DMS79 treated with DMSO at 0.1 percent for 48 hours (cell line): Measurements from ENCODE around the gene GPR171.
"Not testable (repeated sequence)": the region's sequence is repeated elsewhere in the genome, so short reads cannot be mapped to it uniquely, and the experiment has no call there.

Source experiments
- DNase-seq: peaks from one replicate; lab custom pipeline; 2025; lab: John Stamatoyannopoulos, UW

Gene GPR171, protein sequence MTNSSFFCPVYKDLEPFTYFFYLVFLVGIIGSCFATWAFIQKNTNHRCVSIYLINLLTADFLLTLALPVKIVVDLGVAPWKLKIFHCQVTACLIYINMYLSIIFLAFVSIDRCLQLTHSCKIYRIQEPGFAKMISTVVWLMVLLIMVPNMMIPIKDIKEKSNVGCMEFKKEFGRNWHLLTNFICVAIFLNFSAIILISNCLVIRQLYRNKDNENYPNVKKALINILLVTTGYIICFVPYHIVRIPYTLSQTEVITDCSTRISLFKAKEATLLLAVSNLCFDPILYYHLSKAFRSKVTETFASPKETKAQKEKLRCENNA

GRCh38 chr3:151203051-151203420 lies at the start of gene GPR171:
TSS of gene GPR171 (minus strand) at chr3:151203216. CDS start at chr3:151199386, 3,830 bp downstream.
- no peak for DNase-seq

GRCh38 chr3:151248772-151249337 lies 45.8 kb upstream of the GPR171 start:
- DNase-seq = no peak

DNA sequence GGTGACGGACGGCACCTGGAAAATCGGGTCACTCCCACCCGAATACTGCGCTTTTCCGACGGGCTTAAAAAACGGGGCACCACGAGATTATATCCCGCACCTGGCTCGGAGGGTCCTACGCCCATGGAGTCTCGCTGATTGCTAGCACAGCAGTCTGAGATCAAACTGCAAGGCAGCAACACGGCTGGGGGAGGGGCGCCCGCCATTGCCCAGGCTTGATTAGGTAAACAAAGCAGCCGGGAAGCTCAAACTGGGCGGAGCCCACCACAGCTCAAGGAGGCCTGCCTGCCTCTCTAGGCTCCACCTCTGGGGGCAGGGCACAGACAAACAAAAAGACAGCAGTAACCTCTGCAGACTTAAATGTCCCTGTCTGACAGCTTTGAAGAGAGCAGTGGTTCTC lies 39.0 kb upstream of the GPR171 start:
- not testable (repeated sequence) for DNase-seq

- DNase-seq = no peak
Observed at GRCh38 chr3:151236736-151237135, 33.7 kb upstream of the GPR171 start.

- DNase-seq = no peak
Observed at GRCh38 chr3:151236316-151236715, 33.3 kb upstream of the GPR171 start.

DNA sequence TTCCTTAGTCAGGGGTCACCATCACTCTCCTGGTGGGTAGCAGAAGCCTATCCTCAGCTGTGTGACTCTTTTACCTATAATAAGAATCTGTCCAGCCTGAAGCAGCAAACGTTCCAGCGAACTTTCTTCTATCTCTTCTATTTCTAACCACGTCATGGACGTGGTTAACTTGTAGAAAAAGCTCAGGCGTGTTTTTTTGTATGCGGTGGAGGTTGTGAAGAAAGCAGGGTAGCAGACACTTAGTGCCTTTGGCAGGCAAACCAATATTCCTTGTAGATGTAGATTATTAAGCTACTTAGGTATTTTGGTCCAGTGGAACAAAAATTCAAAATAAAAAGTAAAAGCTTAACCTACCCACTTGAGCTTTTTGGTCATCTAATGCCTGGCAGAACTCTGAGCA lies 31.8 kb upstream of the GPR171 start:
- no peak for DNase-seq

- DNase-seq = no peak
Observed at GRCh38 chr3:151232991-151233390, 30.0 kb upstream of the GPR171 start.

DNA sequence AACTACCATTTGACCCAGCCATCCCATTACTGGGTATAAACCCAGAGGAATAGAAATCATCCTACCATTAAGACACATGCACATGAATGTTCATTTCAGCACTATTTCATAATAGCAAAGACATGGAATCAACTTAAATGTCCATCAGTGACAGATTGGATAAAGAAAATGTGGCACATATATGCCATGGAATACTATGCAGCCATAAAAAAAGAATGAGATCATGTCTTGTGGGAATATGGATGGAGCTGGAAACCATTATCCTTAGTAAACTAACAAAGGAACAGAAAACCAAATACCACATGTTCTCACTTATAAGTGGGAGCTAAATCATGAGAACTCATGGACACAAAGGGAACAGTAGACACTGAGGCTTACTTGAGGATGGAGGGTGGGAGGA lies 29.4 kb upstream of the GPR171 start:
- DNase-seq = not testable (repeated sequence)

DNA sequence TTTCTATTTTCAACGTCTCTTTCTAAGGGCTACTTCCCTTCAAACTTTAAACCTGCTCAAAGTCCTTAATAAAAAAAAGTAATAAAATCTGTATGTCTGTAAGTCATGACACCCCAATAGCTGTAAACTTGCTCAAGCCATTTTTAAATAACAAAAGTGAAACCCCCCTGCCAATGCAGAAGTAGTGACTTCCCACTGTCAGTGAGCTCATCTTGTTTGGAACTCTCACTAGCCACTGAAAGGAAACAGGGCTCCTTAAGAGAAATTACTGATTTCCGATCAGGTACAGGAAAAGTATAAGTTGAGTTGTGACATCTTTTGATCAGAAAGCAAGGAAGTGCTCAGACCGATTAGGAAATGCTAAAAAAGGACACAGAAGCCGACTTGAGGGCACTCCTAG lies 27.6 kb upstream of the GPR171 start:
- DNase-seq = no peak

GRCh38 chr3:151228666-151229040 lies 25.6 kb upstream of the GPR171 start:
- no peak for DNase-seq

DNA sequence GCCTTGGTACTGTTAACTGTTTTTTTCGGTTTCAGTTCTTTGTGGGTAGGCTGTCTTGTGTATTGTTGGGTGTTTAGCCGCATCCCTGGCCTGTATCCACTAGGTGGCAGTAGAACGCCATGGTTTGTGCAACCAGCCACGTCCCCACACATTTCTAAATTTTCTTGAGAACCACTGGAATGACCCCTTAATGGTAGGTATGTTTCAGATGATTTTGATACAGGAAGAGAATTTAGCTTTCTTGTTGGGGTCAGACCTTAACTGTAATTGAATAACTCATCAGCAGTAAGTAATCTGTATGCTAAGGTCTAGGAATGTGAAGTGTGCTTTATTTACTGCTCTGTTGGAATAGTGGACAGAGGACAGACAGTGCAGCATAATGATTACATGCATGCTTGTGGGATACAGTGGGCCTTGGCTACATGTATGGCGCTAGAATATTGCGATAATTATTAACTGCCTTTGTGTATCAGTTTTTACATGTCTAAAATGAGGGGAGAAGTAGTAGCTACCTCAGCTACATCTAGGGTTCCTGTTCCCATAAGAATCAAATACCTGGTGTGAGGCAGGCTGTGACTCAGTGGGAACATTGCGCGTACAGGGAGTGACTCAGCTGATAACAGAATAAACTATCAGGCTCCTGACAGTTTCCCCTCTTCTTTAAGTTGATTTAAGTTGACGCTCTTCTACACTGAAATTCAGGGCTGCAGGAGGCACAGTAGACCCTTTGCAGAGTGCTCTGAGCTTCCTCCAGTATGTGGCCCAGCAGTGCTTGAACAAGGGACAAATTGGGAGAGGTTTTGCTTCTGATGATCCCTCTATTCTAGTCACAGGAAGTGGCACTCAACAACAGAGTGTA lies 25.0 kb upstream of the GPR171 start:
- DNase-seq = peak; percentile 43

GRCh38 chr3:151227266-151227806 lies 24.3 kb upstream of the GPR171 start:
- no peak for DNase-seq

GRCh38 chr3:151226825-151227224 lies 23.8 kb upstream of the GPR171 start:
- DNase-seq = no peak

GRCh38 chr3:151226088-151226563 lies 23.1 kb upstream of the GPR171 start:
- DNase-seq = no peak

DNA sequence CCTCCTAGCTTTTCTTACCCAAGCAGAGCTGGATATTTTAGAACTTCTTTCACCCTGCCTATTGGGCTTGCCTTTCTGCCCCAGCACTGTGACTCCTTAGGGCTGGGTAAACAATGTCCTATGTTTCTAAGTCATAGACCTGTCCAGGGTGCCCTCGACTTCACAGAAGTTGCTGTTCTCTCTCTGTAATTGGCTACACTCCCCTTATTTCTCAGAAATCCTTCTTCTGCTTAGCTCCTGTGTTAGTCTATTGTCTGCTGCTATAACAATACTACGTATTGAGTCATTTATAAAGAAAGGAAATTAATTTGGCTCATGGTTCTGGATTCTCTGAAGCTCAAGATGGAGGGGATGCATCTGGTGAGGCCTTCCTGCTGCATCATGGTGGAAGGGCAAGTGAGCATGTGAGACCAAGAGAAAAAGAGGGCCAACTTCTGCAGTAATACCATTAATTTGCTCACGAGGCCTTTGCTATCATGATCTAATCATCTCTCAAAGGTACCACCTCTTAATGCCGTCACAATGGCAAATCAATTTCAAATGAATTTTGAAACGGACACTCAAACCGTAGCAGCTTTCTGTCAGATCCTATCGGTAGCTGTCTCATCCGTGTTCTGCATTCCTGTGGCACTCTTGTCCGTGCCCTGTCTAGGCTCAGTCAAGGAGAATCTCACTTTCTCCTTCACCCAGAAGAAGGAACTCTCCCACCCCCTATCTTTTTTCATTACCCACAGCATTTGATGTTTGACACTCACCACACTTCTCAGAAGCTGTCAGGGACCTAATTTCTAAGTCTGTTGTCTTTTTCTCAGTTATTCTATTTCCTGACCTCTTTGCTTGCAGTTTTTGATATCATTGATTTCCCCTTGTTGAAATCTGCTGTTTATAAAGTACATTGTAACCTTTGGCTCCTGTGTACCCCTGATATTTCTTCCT lies 22.3 kb upstream of the GPR171 start:
- DNase-seq = no peak

DNA sequence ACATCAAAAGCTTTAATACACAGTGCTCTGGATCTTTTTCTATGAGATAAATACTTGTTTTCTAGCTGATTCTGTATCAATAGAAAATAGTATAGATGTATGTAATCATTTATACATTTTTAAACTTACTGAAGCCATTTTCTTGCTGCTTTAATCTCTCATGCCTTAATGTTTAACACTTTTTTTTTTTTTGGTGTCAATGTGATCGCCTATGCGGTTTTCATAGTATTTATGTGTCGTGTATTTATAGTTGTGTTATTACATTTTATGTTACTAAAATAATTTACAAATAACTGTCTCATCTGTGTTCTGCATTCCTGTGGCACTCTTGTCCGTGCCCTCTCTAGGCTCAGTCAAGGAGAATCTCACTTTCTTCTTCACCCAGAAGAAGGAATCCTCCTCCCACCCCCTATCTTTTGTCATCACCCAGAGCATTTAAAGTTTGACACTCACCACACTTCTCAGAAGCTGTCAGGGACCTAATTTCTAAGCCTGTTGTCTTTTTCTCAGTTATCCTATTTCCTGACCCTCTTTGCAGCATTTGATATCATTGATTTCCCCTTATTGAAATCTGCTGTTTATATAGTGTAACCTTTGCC lies 21.4 kb upstream of the GPR171 start:
- DNase-seq = no peak

DNA sequence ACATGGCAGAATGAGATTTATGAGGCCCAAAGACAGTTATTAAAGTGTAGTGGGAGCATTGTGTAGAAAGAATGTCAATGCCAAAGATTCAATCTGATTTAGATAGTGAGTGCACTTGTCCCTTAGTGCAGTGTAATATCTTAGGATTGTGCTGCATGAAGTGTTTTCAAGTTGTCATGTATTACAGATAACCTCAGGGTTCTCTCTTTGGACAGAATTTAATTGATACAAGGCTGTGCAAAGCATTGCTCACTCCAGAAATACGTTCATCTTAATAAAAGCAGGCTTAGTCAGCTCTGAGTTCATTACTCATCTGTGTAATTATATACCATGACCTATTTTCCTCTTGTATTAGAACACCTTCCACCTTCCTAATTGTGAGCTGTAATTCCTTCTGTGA lies 16.0 kb upstream of the GPR171 start:
- DNase-seq = peak; percentile 18

GRCh38 chr3:151218136-151218535 lies 15.1 kb upstream of the GPR171 start:
- no peak for DNase-seq

- no peak for DNase-seq
Observed at GRCh38 chr3:151216641-151217607, 13.9 kb upstream of the GPR171 start.

DNA sequence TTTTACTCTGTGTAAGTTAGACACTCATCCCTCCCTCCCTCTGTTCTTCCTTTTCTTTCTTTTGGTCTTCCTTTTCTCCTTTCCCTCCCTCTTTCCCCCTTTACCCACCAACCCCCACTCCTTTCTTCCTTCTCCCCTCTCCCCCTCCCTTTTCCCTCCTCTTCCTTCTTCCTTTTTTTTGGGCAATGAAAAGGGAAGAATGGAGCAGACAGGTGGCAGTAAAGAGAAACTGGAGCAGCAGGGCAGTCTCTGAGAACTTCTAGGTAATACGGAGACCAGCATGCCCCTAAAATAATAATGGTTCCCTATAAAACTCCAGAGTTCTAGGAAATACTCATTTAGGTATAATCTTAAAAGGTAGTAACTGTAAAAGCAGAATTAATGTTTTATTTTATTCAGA lies 11.4 kb upstream of the GPR171 start:
- no peak for DNase-seq
